GM19023 (cell line): ENCODE data around the gene EMC10.

Experiments
- ATAC-seq: cut with Tn5 transposase; IDR thresholded peaks from one replicate; pipeline ENCODE4 v1.9.1; 2021; ENCODE audit warnings: mild to moderate bottlenecking, moderate library complexity; ENCODE audit not compliant: unreplicated experiment

Gene EMC10

GRCh38 chr19:50537769-50538230 lies 61.5 kb downstream of the EMC10 start:
- no peak for ATAC-seq
